GM06990 (cell line): ENCODE results near the gene CACNB2.
"Not testable (repeated sequence)": the region's sequence is repeated elsewhere in the genome, so short reads cannot be mapped to it uniquely, and the experiment has no call there.

ENCODE experiments used
- DNase-seq: peaks from one replicate; pipeline ENCODE4 v3.0.0-alpha.2; 2011; ENCODE audit not compliant: insufficient read length; ENCODE audit errors: extremely low read depth
- H3K27me3 ChIP-seq: replicated peaks from 2 replicates; pipeline ENCODE4 v1.6.0; 2011; ENCODE audit warnings: low read length; ENCODE audit not compliant: control insufficient read depth, insufficient read depth
- H3K36me3 ChIP-seq: 2 replicates; pipeline ENCODE4 v1.5.1; 2011; ENCODE audit warnings: low read length; ENCODE audit not compliant: control insufficient read depth, insufficient read depth
- H3K4me3 ChIP-seq: replicated peaks from 2 replicates; pipeline ENCODE4 v1.5.1; 2011; ENCODE audit warnings: low read depth, mild to moderate bottlenecking, control low read depth, low read length
- TF ChIP-seq, protein P1 (sequence below): IDR thresholded peaks from 2 replicates; pipeline ENCODE4 v1.5.1; 2011; ENCODE audit warnings: low read length, control low read depth, mild to moderate bottlenecking, inconsistent platforms; ENCODE audit not compliant: insufficient read depth, poor library complexity, severe bottlenecking

The CACNB2 gene

GRCh38 chr10:18429335-18429734 lies 289.1 kb downstream of the CACNB2 start:
- TF ChIP-seq, protein P1, sequence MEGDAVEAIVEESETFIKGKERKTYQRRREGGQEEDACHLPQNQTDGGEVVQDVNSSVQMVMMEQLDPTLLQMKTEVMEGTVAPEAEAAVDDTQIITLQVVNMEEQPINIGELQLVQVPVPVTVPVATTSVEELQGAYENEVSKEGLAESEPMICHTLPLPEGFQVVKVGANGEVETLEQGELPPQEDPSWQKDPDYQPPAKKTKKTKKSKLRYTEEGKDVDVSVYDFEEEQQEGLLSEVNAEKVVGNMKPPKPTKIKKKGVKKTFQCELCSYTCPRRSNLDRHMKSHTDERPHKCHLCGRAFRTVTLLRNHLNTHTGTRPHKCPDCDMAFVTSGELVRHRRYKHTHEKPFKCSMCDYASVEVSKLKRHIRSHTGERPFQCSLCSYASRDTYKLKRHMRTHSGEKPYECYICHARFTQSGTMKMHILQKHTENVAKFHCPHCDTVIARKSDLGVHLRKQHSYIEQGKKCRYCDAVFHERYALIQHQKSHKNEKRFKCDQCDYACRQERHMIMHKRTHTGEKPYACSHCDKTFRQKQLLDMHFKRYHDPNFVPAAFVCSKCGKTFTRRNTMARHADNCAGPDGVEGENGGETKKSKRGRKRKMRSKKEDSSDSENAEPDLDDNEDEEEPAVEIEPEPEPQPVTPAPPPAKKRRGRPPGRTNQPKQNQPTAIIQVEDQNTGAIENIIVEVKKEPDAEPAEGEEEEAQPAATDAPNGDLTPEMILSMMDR = no peak
- Histone ChIP-seq H3K36me3 (no peaks in the 10 kb centered on the region), H3K4me3 (no peak overlapping the region), H3K27me3 (no peaks in the 10 kb centered on the region)
- no peak for DNase-seq

DNA sequence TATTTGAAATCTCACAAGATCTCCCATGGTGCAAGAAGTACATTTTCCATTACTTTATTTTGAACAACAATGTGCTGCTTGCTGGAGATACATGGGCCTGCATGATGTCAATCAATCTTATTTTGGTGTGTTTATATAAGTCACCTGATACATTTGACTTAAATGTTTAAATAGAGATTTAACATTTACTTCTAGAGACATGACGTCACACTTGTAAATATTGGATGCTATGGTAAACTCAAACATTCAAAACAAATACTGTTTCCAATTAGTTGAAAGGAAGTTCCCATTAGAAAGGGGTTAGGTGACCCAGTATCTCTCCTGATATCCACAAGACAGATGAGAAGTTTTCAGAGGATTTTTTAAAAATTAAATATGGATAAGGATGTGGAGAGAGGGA lies 296.7 kb downstream of the CACNB2 start:
- no peak for DNase-seq
- H3K36me3 ChIP-seq = no peaks in the 10 kb centered on the region
- TF ChIP-seq, protein P1 = no peak
- no peak overlapping the region for H3K4me3 ChIP-seq
- no peaks in the 10 kb centered on the region for H3K27me3 ChIP-seq

DNA sequence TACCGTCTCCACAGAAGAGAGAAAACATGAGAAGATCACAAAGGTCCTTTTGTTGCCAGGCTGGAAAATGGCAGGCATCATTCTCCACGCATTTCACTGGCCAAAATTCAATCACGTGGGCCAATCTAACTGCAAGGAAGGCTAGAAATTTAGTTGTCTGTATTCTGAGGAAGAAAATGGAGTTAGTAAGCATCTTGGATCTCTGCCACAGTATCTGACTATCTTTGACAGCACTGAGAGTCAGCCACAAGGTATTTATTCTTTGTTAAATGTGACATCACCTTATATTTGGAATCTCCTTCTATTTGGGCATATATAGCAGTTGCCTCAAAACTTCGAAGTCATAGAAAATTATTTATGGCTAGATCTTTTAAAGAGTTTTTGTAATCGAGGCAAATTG lies 297.3 kb downstream of the CACNB2 start:
- no peaks in the 10 kb centered on the region for H3K27me3 ChIP-seq
- H3K36me3 ChIP-seq = no peaks in the 10 kb centered on the region
- TF ChIP-seq, protein P1 = no peak
- no peak for DNase-seq
- H3K4me3 ChIP-seq = no peak overlapping the region

DNA sequence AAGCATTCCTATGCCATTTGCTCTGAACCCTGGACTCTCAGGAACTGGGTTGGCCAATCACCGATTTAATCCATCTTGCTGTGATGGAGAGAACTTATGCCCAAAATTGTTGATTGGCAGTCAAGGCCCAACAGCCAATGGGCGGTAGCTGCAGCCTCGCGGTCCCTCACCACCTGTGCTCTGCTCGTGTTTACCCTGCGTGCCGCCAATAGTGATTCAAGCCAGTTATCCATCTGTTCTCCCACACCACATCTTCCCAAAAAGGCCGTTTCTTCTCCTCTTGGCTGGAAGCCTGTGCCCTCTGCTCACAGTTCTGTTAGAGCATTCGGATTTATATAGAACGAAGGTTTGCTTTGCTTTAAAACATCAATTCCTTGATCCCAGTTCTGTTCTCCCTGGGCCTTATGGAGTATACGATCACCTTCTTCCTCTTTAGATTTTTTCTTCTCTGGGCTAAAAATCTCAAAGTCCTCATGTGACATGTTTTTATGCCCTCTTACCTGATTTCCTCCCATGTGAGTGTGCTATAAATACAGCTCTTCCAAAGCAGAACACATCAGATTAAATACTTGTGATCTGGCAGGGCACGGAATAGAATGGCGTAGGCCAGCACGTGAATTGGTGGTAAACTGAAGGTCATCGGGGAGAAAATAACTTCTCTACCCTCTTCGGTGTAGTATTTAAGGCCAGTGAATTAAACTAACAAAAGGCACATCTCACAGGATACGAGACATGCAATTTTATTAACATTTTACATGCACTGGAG lies 298.3 kb downstream of the CACNB2 start:
- Histone ChIP-seq H3K4me3 (no peak overlapping the region), H3K27me3 (no peaks in the 10 kb centered on the region), H3K36me3 (no peaks in the 10 kb centered on the region)
- TF ChIP-seq, protein P1 = no peak
- DNase-seq = no peak

DNA sequence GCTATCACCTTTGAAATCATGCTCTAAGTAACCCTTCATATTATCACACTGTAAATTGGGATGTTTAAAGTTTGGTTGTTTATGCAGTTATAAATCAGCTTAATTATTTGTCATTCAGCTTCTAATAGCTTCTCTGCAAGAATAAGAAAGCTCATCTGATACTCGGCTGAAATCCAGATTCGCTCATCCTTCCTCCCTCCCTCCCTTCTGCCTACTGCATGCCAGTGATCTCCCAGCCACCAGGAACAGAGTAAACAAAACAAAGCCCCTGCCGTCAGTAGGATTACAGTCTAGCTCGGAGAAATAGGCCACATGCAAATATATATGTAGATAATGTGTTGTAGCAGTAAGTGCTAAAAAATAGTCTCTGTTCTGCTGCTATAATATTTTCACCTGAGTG lies 299.4 kb downstream of the CACNB2 start:
- H3K4me3 ChIP-seq = no peak overlapping the region
- no peaks in the 10 kb centered on the region for H3K36me3 ChIP-seq
- no peaks in the 10 kb centered on the region for H3K27me3 ChIP-seq
- DNase-seq = no peak
- TF ChIP-seq, protein P1 = no peak

DNA sequence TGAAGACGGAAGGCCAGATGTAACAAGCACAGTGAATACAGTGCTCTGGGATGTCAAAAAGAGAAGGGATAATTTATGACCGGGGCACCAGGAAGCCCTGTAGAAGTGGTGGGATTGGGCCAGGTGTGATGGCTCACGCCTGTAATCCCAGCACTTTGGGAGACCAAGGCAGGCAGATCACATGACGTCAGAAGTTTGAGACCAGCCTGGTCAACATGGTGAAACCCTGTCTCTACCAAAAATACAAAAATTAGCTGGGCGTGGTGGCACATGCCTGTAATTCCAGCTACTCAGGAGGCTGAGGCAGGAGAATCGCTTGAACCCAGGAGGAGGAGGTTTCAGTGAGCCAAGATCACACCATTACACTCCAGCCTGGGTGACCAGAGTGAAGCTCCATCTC lies 305.4 kb downstream of the CACNB2 start:
- DNase-seq = not testable (repeated sequence)

More for the DNA sequence above, 305.4 kb downstream of the CACNB2 start:
- H3K27me3 ChIP-seq, H3K36me3 ChIP-seq, H3K4me3 ChIP-seq: not testable (repeated sequence)
